Stimulated activated CD8-positive, alpha-beta memory T cell treated with anti-CD3 and anti-CD28 coated beads, Interleukin-7, amount 100 ng/mL, for 1 hour (primary cell): ENCODE data around the gene LMNA.
"Not testable (repeated sequence)": the region's sequence is repeated elsewhere in the genome, so short reads cannot be mapped to it uniquely, and the experiment has no call there.

Source experiments
- DNase-seq, 2 donors: peaks; one replicate each; pipeline ENCODE4 v3.0.0-alpha.2; 2020; ENCODE audit warnings: low read depth in 2 of 2

The LMNA gene

GRCh38 chr1:156162430-156163037 is 48.0 kb downstream of the LMNA start:
- DNase-seq: no peak

- DNase-seq: no peak
These were observed 49.2 kb downstream of the LMNA start for GRCh38 chr1:156163712-156164111.

- no peak for DNase-seq
These were observed 49.8 kb downstream of the LMNA start for GRCh38 chr1:156164125-156164831.

- no peak for DNase-seq
These were observed 50.6 kb downstream of the LMNA start for GRCh38 chr1:156165083-156165482.

- DNase-seq: no peak
These were observed 53.0 kb downstream of the LMNA start for GRCh38 chr1:156167536-156167935.

GRCh38 chr1:156172696-156173470 is 58.4 kb downstream of the LMNA start:
- DNase-seq: no peak

- no peak for DNase-seq
These were observed 62.2 kb downstream of the LMNA start for GRCh38 chr1:156176610-156177210.

- no peak for DNase-seq
These were observed 63.6 kb downstream of the LMNA start for GRCh38 chr1:156177919-156178654.

- no peak for DNase-seq
These were observed 66.0 kb downstream of the LMNA start for GRCh38 chr1:156180471-156180870.

- not testable (repeated sequence) for DNase-seq
These were observed 66.9 kb downstream of the LMNA start for GRCh38 chr1:156181391-156181924.

GRCh38 chr1:156182010-156182779 is 67.7 kb downstream of the LMNA start:
- DNase-seq: not testable (repeated sequence)

- not testable (repeated sequence) for DNase-seq
These were observed 72.1 kb downstream of the LMNA start for GRCh38 chr1:156186347-156187177.
